Fibroblast of the aortic adventitia (primary cell): Measurements from ENCODE around the gene R3HCC1L. TPM values are rescaled to one million over a fixed set of nuclear protein-coding genes. Genes with fewer than 3 reads are reported as not detected.

Experiments used
- DNase-seq: peaks from one replicate; pipeline ENCODE4 v3.0.0-alpha.2; 2010; ENCODE audit warnings: low read depth
- H3K4me3 ChIP-seq: 2 replicates; pipeline ENCODE4 v1.5.1; 2011; ENCODE audit warnings: low read depth, mild to moderate bottlenecking, control low read depth, low read length, moderate library complexity
- CTCF ChIP-seq: IDR thresholded peaks from 2 replicates; pipeline ENCODE4 v1.5.1; 2011; ENCODE audit warnings: mild to moderate bottlenecking, low read length, control low read depth, inconsistent platforms; ENCODE audit not compliant: insufficient read depth
- total RNA-seq: library from RNA; depleted of rRNA; stranded (reverse); fragments of >200 nt; gene quantifications from 2 replicates; pipeline ENCODE4 v1.2.3, GENCODE V29; 2012; ENCODE audit warnings: low replicate concordance

The R3HCC1L gene
- total RNA-seq, 1 donor: 10.8 TPM

- H3K4me3 ChIP-seq: no peak overlapping the region
- no peak for DNase-seq
- TF ChIP-seq CTCF: no peak
Measured at GRCh38 chr10:98106531-98106930, 27.9 kb upstream of the R3HCC1L start.

GRCh38 chr10:98107644-98108430, 26.6 kb upstream of the R3HCC1L start:
- no peak for DNase-seq
- no peak for TF ChIP-seq CTCF
- H3K4me3 ChIP-seq: no peak overlapping the region

GRCh38 chr10:98110356-98110755, 24.1 kb upstream of the R3HCC1L start:
- TF ChIP-seq CTCF: no peak
- DNase-seq: no peak
- no peak overlapping the region for H3K4me3 ChIP-seq

- no peak for TF ChIP-seq CTCF
- H3K4me3 ChIP-seq: no peak overlapping the region
- no peak for DNase-seq
Measured at GRCh38 chr10:98115031-98115787, 19.2 kb upstream of the R3HCC1L start.

- DNase-seq: no peak
- no peak for TF ChIP-seq CTCF
Measured at GRCh38 chr10:98119891-98120290, 14.6 kb upstream of the R3HCC1L start.

GRCh38 chr10:98125940-98126631, 8.4 kb upstream of the R3HCC1L start:
- DNase-seq: no peak
- no peak for TF ChIP-seq CTCF
- no peak overlapping the region for H3K4me3 ChIP-seq

More at GRCh38 chr10:98119891-98120290, 14.6 kb upstream of the R3HCC1L start:
- no peak overlapping the region for H3K4me3 ChIP-seq
